ENCODE results near the gene PTMS.

Gene PTMS

GRCh38 chr12:6753772-6754356 is 12.3 kb upstream of the PTMS start (continued):
- TF ChIP-seq EGR2 (tag by site-specific recombination; IDR thresholded peaks at IDR 0.05; ENCODE audit: low read depth): no peak
- no peak for TF ChIP-seq SCRT2 (tag by site-specific recombination; IDR thresholded peaks at IDR 0.05)
- no peak for TF ChIP-seq ZNF76 (tag by site-specific recombination; IDR thresholded peaks at IDR 0.05; ENCODE audit: borderline replicate concordance, low read depth)
- TF ChIP-seq ZNF596 (tag by site-specific recombination; IDR thresholded peaks at IDR 0.05): no peak
- 0 out of 2 replicates have a peak, but pooled peaks have one; percentile 65 for TF ChIP-seq ZBTB6 (tag by site-specific recombination; IDR thresholded peaks at IDR 0.05)

GRCh38 chr12:6754411-6754810 is 11.8 kb upstream of the PTMS start:
- ChIA-PET POLR2A (interaction anchor here (1.1 to 4.2 kb wide), 11 partner anchors 12 to 118 kb away, joined by 3 to 79 read pairs (median 14); partner anchors contain the start of genes CDCA3, LAG3, P3H3 and PTMS), CTCF (interaction anchor here (0.6 to 5.6 kb wide), 25 partner anchors 8 to 143 kb away, joined by 3 to 140 read pairs (median 6); partner anchors contain the start of genes CDCA3, COPS7A, GPR162 and PTMS)
- Histone ChIP-seq H3K36me3 (ENCODE audit: control insufficient read depth in 2 of 2, insufficient read depth in 1 of 2, low read length in 2 of 2) (peaks cover 14 to 28% of the 10 kb centered on the region in 2 experiments; a peak in 2 of 3 replicates), H3K27ac (ENCODE audit: extremely low read depth, low read depth, low read length) (no peak overlapping the region), H3K4me3 (ENCODE audit: low read depth, low read length) (no peak overlapping the region), H3K4me1 (ENCODE audit: control insufficient read depth, insufficient read depth, low read length) (0 out of 2 replicates have a peak, but pooled peaks cover 2% of the 10 kb centered on the region), H3K9me3 (ENCODE audit: control insufficient read depth, insufficient read depth, low read depth, low read length) (no peaks in the 10 kb centered on the region)
- TF ChIP-seq ZFP69B (tag by site-specific recombination; IDR thresholded peaks at IDR 0.05) (no peak), ZBTB21 (tag by site-specific recombination; IDR thresholded peaks at IDR 0.05) (no peak), ZNF362 (tag by site-specific recombination; IDR thresholded peaks at IDR 0.05) (no peak), MEIS1 (CRISPR knock-in tag; IDR thresholded peaks at IDR 0.05; ENCODE audit: borderline replicate concordance) (no peak), ZNF660 (tag by site-specific recombination; IDR thresholded peaks at IDR 0.05) (no peak), ZNF791 (tag by site-specific recombination; IDR thresholded peaks at IDR 0.05) (no peak), ZNF621 (tag by site-specific recombination; IDR thresholded peaks at IDR 0.05) (no peak), ZNF335 (tag by site-specific recombination; conservative IDR thresholded peaks at IDR 0.05) (no peak), ZNF639 (tag by site-specific recombination; IDR thresholded peaks at IDR 0.05) (no peak)

GRCh38 chr12:6757028-6757690 is 9.0 kb upstream of the PTMS start:
- CTCF ChIA-PET: interaction anchor here (0.6 to 0.8 kb wide), 4 partner anchors 9 to 325 kb away, joined by 3 to 4 read pairs (median 4); no protein-coding TSS in a partner anchor
- H3K4me1 ChIP-seq (ENCODE audit: control insufficient read depth, insufficient read depth, low read length): 0 out of 2 replicates have a peak, but pooled peaks cover 2% of the 10 kb centered on the region
- H3K36me3 ChIP-seq (ENCODE audit: control insufficient read depth in 2 of 2, insufficient read depth in 1 of 2, low read length in 2 of 2): peaks cover 0 to under 1% of the 10 kb centered on the region in 2 experiments; a peak in 1 of 3 replicates
- H3K27ac ChIP-seq (ENCODE audit: extremely low read depth, low read depth, low read length): no peak overlapping the region
- POLR2A ChIA-PET: interaction anchor here (1.3 kb wide), 1 partner anchor 9 kb away, joined by 4 read pairs; the partner anchor contains the start of gene PTMS
- H3K9me3 ChIP-seq (ENCODE audit: control insufficient read depth, insufficient read depth, low read depth, low read length): no peaks in the 10 kb centered on the region
- no peak overlapping the region for H3K4me3 ChIP-seq (ENCODE audit: low read depth, low read length)
- peak; percentile 5; the same call in 1 of the 2 replicates for TF ChIP-seq ZBTB6 (tag by site-specific recombination; IDR thresholded peaks at IDR 0.05)
- peak; percentile 90 for TF ChIP-seq ZNF366 (tag by site-specific recombination; conservative IDR thresholded peaks at IDR 0.05)
- no peak for TF ChIP-seq ZNF610 (tag by site-specific recombination; IDR thresholded peaks at IDR 0.05; ENCODE audit: borderline replicate concordance)
- no peak for TF ChIP-seq ZNF624 (tag by site-specific recombination; IDR thresholded peaks at IDR 0.05)
- no peak for TF ChIP-seq ZNF157 (tag by site-specific recombination; IDR thresholded peaks at IDR 0.05)
- peak; percentile 64 for TF ChIP-seq ZNF335 (tag by site-specific recombination; conservative IDR thresholded peaks at IDR 0.05)
- no peak for TF ChIP-seq ZNF645 (tag by site-specific recombination; IDR thresholded peaks at IDR 0.05)
- no peak for TF ChIP-seq HIC1 (tag by site-specific recombination; IDR thresholded peaks at IDR 0.05)
- TF ChIP-seq KLF1 (tag by site-specific recombination; IDR thresholded peaks at IDR 0.05): peak; percentile 45; the same call in 1 of the 2 replicates
- TF ChIP-seq PRDM1 (tag by site-specific recombination; IDR thresholded peaks at IDR 0.05): peak; percentile 57
- no peak for TF ChIP-seq ZNF211 (tag by site-specific recombination; IDR thresholded peaks at IDR 0.05; ENCODE audit: low read depth)
